Fibroblast of gingiva (primary cell): ENCODE measurements around the gene SOX8.

Experiments
- DNase-seq: peaks from one replicate; pipeline ENCODE4 v3.0.0-alpha.2; 2011; ENCODE audit warnings: low read depth

The SOX8 gene

DNA sequence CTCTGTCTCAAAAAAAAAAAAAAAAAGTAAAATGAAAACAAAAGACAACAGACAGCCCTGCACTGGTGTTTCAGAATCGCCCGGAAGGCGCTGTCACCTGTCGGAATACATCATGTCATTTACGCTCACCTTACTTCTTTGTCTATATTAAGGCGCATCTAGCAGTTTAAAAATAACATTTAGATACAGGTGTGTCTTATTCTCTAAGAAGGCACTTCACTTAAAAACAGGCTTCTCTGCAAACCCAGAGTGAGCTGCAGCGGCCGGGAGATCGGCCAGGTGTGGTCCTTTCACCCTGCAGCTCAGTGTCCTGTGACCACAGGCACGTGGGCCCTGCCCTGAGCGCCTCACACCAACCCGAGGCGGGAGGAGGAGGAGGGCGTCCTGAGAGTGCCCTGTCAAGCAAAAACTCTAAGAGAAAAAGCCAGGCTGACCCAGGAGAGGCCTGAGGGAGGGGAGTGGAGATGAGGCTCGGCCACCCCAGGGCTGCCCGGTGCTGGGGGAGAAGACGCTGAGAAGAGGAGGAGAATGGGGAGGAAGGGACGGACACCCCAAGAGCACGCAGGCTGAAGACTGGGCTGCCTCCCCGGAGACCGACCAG, 7.5 kb upstream of the SOX8 start:
- DNase-seq, result no peak

DNA sequence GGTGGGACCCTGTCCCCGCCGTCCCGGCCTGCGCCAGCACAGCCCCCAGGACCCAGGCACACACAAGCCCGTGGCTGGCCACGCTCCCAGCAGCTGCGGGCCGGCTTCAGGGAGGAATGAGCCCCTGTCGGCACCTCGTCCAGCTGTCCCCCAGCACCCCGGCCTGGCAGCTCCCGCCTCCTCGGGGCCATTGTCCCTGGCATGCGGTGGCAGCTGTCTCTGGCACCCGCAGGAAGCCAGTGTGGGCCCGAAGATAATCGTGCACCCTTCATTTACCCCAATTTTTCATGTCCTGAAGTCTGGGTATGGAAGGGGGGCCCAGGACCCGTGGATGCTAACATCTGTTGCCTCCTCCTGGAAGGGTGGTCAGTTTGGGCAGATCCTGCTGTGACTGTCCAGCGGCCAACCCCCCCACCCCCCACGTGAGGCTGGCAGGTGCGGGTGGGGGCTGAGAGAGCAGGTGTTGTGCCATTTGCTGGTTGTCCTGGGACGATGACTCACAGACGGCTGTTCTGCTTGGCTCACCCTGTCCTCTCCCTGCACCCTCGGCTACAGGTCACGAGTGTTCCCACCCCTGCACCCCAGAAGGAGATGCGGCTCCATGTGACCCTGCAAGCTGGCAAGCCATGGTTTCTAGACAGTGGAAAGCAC, 6.8 kb upstream of the SOX8 start:
- no peak for DNase-seq

DNA sequence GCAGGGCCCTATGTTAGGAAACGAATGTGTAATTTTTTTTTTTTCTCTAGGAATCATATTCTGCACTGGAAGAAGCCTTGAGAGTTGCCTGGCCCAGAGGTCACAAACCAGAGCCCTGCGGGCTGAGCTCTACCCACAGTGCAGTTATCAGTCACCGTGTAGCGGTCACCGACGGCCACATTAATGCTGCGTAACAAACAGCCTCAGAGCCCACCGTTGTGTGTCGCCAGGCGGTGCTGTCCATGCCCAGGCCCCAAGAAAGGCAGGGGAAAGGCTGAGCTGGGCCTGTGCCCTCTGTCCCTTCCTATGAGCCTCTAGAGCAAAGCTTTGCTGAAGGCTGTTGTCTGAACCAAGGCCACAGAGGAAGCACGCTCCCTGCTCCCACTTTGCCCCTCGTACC, 6.3 kb upstream of the SOX8 start:
- DNase-seq, result no peak

DNA sequence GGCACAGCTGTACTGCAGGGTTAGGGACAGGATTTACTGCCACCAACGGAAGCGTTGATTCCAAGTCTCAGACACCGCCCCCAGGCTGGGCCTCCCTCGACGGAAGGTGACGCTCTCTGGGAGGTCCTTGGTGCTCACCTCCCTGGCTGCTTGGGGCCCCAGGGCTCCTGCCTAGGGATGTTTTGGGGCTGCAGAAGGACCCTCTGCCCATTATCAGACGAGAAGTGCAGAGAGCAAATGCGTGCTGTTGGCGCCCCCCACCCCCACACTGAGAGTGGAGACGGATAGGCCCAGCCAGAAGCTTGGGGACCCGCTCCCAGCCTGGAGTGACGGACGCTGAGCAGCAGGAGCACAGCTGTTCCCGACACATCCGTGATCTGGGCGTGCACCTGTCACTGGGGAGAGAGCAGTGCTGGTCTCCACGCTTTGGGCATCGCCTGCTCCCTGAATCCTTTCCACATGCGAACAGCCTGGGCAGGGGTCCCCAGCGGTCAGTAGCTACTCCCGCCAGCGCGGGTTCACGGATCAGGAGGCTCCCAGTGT, 5.1 kb upstream of the SOX8 start:
- no peak for DNase-seq

DNA sequence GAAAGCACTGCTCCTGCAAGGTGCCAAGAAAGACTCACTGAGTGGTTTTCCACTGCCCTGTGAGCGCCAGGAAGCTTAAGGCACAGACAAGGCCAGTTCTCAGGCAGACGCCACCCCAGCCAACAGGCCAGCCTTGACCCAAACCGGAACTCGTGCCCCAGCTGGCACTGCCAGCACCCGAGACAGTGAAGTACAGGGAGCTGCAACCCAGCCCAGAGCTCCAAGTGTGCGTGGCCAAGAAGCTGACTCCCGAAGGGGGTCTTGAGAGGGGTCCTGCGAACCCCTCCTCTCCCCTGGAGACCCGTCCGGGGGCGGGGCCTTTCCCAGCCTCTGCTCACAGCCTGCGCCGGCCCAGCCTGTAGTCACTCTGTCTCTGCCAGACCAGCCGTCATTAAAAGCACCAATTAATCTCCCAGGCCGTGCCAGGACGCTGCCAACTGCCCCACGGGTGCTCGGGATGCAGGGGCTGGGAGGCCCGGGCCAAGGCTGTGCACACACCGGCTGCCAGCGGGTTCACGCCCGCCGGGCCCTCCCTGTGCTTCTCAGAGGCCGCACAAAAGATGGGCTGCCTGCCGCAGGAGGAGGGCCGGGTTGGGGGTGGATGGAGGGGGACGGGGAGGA, 4.4 kb upstream of the SOX8 start:
- DNase-seq, result no peak

DNA sequence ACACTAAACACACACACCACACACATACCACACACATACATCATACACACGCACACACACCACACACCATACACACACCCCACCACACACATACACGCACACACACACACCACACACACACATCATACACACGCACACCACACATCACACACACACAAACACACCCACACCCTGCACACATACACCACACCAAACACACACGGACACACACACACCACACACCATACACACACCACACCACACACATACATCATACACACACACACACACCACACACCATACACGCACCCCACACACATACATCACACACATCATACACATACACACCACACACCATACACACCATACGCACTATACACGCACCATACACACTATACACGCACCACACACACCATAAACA, 3.7 kb upstream of the SOX8 start:
- no peak for DNase-seq

DNA sequence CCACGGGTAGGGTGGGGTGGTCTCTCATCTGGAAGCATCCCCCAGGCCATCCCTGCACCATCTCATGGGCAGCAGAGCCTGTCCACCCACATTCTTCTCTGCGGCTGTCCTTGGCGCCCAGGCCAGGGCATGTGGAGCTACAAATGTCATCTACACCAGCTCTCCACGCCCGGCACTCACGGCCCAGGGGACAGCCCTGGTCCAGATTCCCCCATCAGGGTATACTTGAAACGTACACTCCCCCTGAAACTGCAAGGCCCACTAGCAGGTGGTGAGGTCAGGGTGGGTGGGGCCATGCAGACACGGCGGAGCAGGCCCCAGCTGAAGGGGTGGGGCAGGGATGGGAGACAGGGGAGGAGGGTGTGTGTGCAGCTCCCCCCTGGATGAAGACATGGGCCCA, 3.2 kb upstream of the SOX8 start:
- no peak for DNase-seq

DNA sequence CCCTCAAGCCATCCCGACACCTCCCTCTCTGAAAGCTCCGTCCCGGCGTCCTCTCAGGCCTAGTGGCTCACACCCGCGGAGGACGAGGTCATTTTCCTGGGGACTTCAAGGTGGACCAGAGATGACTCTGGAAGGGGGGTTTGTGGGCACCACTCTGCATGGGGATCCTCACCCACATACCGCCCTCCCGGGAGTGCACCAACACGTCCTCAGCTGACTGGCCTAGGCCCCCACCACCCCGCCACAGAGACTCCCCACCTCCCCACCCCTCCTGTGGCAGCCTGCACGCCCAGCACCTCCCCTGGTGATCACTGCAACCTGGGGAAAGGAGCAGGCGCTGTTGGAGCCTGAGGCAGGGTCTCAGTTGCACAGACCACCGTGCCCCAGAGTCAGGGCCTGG, 2.4 kb upstream of the SOX8 start:
- no peak for DNase-seq

DNA sequence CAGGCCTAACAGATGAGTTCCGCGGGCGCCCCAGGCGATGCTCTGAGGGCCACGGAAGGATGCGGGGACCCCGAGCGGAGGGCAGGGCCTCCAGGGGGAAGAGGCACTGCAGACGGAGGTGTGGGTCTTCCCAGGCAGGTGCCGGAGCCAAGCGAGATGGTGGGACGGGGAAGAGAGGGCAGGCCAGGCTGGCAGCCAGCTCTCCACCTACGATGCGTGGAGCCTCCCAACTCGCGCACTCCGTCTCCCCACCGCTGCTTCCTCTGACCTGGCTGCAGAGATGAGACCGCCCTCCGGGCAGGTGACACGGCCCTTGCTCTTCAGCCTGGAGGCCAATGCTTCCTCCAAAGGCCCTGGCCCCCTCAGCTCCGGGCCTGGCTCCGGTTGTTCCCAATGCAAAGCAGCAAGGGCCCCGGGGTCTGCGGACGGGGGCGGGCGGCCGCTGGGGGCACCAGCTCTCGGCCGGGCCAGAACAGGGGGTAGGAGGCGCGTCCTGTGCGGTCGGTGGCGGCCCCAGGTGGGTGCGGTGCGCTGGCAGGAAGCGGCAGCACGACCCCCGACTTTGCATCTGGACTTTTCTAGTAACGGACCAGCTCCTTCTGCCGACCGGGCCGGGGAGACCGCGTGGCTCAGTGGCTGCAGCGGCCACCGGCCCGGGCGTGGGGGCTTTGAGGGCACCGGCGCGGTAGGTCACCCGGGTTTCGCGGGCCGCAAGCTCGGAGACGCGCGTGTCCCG, 1.5 kb upstream of the SOX8 start:
- no peak for DNase-seq

DNA sequence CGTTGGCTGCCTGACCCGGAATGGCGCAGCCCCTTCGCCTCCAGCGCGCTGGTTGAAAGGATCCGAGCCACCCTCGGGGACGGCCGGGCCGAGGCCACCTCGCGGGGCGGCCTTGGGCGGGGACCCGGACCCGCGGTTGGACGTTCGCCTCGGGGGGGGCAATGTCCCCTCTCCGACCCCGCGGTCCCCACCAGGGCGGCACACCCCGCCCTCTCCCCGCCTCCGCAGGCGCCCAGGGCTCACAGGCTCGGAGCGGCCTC, 1.0 kb upstream of the SOX8 start:
- no peak for DNase-seq

DNA sequence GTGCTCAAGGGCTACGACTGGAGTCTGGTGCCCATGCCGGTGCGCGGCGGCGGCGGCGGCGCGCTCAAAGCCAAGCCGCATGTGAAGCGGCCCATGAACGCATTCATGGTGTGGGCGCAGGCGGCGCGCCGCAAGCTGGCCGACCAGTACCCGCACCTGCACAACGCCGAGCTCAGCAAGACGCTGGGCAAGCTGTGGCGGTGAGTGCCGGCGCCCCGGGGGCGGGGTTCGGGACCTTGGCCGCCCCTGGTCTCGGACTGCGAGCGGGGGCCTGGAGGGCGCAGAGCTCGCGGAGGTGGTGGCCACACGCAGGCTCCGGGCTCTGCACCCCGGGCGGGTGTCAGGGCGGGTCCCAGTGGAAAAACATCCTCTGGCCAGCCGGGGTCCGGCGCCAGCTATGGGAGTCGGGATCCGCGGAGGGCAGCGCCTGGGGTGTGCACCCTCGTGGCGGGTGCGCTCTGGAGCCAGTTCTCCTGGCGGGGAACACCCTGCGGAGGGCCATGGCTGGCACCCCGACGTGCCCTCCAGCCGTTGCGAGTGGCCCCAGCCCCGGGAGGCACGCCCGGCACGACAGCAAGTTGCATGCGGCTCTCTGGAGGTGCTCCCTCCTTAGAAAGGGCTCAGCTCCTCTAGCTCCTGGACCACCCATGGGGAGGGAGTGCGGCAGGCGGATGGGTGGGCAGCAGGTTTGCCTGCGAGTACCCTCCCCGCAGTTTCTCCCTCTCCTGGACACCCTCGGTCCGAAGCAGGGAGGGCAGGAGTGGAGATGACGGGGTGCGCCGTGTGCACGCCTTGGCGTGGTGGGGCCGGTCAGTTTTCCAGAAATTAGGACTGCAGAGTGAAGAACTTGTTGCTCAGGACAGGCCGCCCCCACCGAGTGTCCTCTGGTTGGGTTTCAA, 824 bp downstream of the SOX8 start:
- no peak for DNase-seq

DNA sequence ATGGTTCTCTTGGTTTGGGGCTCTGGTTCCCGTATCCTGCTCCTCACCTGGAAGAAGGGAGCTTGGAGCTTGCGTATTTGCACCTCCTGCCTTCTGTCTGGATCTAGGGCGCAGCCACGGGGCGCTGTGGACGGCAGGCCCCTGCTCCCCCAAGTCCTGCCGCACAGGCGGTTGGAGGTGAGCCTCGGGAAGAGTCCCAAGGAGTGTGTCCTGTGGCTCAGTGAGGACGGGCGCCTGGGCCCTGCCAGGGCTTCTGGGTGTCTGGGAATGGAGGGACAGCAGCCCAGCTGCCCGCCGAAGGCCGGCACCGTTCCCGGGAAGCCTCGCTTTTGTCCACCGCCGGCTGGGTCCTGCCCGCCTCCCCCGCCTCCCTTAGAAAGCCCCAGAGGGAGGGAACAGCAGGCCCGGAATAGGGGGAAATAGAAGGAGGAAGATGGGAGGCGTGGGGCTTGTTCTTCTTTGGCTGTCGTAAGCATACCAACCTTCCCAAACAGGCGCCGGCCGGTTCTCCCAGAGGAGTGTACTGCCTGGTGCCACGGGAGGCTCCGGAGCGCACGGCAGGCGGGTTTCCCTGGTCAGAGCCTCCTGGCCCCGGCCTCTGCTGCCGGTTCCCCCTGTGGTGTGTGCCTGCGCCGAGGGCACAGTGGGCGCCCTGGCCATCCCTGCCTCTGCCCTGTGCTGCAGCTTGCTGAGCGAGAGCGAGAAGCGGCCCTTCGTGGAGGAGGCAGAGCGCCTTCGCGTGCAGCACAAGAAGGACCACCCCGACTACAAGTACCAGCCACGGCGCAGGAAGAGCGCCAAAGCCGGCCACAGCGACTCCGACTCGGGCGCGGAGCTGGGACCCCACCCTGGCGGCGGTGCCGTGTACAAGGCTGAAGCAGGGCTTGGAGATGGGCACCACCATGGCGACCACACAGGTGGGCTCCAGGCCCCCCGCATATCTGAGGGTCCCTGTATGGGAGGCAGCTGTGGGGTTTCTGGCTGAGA, 1.8 kb downstream of the SOX8 start:
- no peak for DNase-seq

DNA sequence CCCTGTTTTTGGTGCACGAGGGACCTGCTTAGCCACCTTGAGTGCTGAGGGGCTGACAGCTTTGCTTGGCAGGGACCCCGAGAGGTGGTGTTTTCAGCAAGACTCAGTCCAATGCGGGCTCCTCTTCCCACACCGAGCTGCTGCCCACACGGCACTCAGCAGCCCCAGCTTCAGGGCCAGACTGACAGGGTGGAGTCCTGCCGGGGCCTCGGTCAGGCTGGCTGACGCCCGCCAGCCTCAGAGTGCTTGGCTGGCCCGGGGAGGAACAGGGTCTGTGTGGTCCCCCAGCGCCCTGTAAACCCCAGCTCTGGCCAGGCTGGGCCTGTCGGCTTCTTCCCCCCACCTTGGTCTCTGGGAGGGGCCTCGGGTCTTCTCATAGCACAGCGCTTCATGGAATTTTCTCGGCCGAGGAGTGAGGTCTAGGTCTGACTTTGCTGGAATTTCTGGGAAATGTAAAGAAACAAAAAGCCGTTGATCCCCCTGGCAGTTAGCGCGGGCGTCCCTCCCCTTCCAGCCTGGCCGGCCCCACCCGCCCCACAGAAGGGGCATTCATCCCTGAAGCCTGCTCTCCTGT, 2.6 kb downstream of the SOX8 start:
- no peak for DNase-seq

DNA sequence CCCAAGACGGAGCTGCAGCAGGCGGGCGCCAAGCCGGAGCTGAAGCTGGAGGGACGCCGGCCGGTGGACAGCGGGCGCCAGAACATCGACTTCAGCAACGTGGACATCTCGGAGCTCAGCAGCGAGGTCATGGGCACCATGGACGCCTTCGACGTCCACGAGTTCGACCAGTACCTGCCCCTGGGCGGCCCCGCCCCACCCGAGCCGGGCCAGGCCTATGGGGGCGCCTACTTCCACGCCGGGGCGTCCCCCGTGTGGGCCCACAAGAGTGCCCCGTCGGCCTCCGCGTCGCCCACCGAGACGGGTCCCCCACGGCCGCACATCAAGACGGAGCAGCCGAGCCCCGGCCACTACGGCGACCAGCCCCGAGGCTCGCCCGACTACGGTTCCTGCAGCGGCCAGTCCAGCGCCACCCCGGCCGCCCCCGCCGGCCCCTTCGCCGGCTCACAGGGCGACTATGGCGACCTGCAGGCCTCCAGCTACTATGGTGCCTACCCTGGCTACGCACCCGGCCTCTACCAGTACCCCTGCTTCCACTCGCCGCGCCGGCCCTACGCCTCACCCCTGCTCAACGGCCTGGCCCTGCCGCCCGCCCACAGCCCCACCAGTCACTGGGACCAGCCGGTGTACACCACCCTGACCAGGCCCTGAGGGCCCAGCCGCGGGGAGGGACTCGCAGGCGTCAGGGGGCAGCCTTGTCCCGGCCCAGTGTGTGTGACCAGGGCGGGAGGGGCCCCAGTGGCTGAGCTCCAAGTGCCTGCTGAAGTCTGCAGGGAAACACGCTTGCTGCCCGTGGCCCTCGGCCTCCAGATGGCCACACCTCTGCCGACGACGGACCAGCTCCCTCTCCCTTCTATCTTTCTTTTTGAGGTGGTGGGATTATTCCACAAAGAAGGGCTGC, 3.4 kb downstream of the SOX8 start:
- DNase-seq, result no peak

DNA sequence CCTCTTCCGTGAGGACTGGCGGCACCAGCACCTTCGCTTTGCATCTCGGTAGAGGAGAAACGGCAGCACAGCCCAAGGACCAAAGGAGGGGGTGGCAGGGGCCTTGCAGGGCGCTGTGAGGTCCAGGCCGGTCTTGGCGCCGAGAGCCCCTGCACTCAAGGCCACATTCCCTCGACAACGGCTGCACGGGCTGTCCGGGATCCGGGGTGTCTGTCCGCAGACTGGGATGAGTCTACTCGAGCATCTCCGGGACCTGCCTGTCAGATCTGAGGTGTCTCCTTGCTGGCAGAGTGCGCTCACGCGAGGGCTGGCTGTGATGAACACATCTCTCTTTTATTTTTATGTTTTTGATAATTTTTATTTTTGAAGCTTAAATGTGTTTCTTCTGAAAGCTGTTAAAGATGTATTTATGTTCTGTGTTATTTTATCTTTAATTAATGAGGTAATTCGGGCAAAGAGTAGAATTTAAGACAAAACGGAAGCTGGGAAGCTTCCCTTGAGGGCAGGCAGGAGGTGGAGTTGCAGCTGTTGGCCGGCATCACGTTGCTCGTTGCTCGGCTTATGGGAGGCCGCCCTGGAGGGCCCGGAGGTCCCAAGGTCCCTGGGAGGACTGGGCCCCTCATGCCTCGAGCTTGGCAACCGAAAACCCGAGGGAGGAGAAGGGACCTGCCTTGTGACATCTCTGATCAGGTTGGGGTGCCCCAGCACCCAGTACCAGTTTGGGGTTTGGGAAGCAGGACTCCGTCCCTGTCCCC, 4.3 kb downstream of the SOX8 start:
- DNase-seq, result no peak

DNA sequence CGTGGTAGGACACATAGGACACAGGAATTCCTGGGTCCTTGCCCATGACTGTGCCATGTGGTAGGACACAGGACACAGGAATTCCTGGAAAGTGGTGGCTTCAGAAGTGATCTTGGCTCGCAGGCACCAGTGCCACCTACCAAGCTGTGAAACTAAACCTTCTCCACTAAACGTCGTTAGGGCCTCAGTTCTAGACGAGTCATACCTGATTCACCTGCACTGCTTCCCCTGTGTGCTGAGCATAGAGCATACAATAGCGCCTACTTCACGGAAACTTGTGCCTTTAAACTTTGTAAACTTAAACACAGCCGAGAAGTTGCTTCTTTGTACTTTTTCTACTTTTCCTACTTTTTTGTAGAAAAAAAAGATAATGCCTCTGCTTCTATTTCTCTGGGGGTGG, 4.8 kb downstream of the SOX8 start:
- no peak for DNase-seq

DNA sequence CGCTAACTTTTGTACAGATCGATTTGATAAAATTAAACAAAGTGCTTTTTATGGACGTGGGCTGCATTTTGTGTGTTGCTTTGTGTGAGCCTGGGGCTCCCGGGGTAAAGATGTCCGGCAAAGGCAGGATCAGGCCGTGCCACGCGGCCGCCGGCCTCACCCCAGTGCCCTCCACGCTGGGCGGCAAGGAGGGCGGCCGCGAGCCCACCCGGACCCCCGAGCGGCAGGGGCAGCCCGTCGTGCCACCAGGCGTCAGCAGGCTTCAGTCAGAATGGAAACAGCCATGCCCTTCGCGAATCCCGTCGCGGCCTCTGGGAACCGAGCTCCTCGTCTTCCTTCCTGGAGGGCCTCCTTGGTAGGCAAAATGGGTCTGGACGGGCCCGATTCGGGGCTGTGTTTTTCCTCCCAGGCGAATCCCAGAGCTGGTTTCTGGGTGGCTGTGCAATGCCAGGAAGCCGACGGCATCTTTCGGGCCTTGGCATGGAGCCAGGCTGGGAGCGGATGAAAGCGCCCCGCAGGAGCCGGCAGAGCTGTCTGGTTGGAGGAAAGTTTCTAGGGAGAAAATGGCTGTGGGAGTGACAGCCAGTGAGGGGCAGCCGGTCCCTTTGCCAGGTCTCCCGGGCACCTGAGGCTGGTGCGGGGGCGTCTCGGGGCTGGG, 5.5 kb downstream of the SOX8 start:
- no peak for DNase-seq

DNA sequence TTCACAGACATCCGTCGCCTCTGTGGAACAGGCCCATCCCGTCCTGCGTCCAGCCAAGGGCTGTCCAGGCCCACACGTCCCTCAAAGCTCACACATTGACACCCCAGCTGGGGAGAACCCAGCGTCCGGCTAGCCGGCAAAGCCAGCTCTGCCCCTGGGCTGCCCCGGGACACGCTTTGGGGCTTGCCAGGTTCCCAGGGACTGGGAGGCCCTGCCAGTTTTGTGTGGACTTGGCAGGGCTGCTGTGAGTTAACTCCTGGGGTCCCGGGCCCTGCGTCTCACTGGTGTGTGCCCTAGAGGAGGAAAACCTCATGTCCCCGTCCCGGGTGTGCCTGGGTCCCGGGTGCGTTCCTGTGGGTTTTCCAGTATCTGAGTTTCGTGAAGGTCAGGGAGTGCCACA, 6.3 kb downstream of the SOX8 start:
- no peak for DNase-seq
